ENCODE data around the gene ZNF45.
"Not testable (repeated sequence)": the region's sequence is repeated elsewhere in the genome, so short reads cannot be mapped to it uniquely, and the experiment has no call there.

ZNF45 gene

GRCh38 chr19:43910884-43911283, 24.2 kb downstream of the ZNF45 start:
- DNase-seq, result no peak

- no peak for DNase-seq
Measured at GRCh38 chr19:43908659-43909058, 26.4 kb downstream of the ZNF45 start.

GRCh38 chr19:43906774-43907173, 28.3 kb downstream of the ZNF45 start:
- no peak for DNase-seq

GRCh38 chr19:43905897-43906296, 29.2 kb downstream of the ZNF45 start:
- no peak for DNase-seq

- no peak for DNase-seq
Measured at GRCh38 chr19:43902399-43902798, 32.7 kb downstream of the ZNF45 start.

- DNase-seq, result peak; percentile 69
Measured at GRCh38 chr19:43901395-43902390, 33.4 kb downstream of the ZNF45 start.

GRCh38 chr19:43895727-43896308, 39.3 kb downstream of the ZNF45 start:
- no peak for DNase-seq

GRCh38 chr19:43883864-43884263, 51.2 kb downstream of the ZNF45 start, which contains the start of gene ZNF404:
Gene ZNF404 (minus strand): TSS chr19:43883964.
- DNase-seq, result no peak

GRCh38 chr19:43880483-43880882, 54.6 kb downstream of the ZNF45 start:
- DNase-seq, result no peak

GRCh38 chr19:43872547-43873336, 62.3 kb downstream of the ZNF45 start:
- DNase-seq, result no peak

GRCh38 chr19:43866923-43867322, 68.2 kb downstream of the ZNF45 start:
- not testable (repeated sequence) for DNase-seq

Data from stimulated activated CD4-positive, alpha-beta T cell treated with anti-CD3 and anti-CD28 coated beads, Interleukin-4, amount 100 ng/mL, for 24 hours (primary cell).